Measurements from ENCODE around the gene ARHGEF7.

DNA sequence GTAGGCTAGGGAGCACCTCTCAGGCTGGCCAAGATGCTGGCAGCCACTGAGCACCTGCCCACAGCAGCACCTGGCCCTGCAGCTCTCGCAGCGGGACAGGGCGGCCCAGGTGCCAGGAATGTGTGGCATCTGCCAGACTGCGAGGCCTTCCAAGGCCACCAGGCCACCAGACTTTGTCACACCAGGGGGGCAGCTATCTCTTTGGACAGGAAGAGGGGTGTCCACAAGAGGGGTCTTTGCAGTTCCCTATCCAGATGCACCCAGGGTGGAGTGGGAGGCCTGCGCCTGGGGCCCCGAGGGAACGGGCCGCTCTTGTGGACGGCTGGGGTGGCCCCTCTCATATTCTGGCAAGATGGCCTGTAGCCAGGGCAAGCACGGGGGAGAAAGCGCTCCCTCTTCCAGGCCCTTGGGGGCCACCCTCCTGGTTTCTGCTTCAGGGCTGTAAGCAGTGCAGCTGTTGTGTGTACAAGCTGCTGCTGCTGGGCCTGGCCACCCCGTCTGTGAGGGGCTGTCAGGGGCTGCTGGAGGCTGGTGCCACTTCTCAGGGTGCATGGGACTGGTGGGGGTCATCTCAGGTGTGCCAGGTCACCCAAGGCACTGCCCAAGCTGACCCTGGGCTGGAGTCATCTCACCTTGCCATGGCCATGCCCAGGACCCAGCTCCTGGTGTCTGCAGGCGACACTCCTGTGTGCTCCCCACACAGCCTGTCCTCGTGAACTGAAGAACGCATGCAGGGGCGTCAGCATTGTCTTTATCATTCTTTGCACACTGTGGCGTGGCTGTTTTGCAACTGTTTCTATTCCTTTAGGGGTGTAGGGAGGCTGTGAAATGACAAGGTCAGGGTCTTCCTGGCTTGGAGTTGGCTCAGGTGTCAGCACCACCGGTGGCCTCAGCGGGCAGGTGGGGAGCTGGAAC is 207.1 kb downstream of the ARHGEF7 start:
- TF ChIP-seq EZH2 (IDR thresholded peaks at IDR 0.05) (no peak), CTCF (IDR thresholded peaks at IDR 0.05) (no peak)

Measured in neural progenitor cell (in vitro differentiated cells).